GM23248 (cell line): ENCODE data around the gene FDX2. TPM values are rescaled to one million over a fixed set of nuclear protein-coding genes. Genes with fewer than 3 reads are reported as not detected.

Source experiments
- DNase-seq: peaks from one replicate; pipeline ENCODE4 v3.0.0-alpha.2; 2015
- H2AFZ ChIP-seq: fragments of 200-600 bp; sonication (generic); 2 replicates; pipeline ENCODE4 v1.6.1; 2016; ENCODE audit warnings: antibody characterized with exemption
- H3F3A ChIP-seq: fragments of 200-600 bp; sonication (generic); 2 replicates; pipeline ENCODE4 v1.6.1; 2016; ENCODE audit warnings: mild to moderate bottlenecking, antibody characterized with exemption, mixed run types; ENCODE audit not compliant: insufficient read depth
- H3K27ac ChIP-seq: fragments of 200-600 bp; sonication (generic); 2 replicates; pipeline ENCODE4 v1.5.1; 2016; ENCODE audit warnings: mild to moderate bottlenecking
- H3K27me3 ChIP-seq: fragments of 200-600 bp; sonication (generic); replicated peaks from 2 replicates; pipeline ENCODE4 v1.6.1; 2016; ENCODE audit warnings: mild to moderate bottlenecking; ENCODE audit not compliant: insufficient read depth
- H3K36me3 ChIP-seq: fragments of 200-600 bp; sonication (generic); 2 replicates; pipeline ENCODE4 v1.6.1; 2016; ENCODE audit warnings: low read depth, mild to moderate bottlenecking
- H3K4me1 ChIP-seq: fragments of 200-600 bp; sonication (generic); 2 replicates; pipeline ENCODE4 v1.6.1; 2016; ENCODE audit warnings: mild to moderate bottlenecking; ENCODE audit not compliant: insufficient read depth
- H3K4me2 ChIP-seq: fragments of 200-600 bp; sonication (generic); one replicate; pipeline ENCODE4 v1.6.1; 2016; ENCODE audit warnings: mild to moderate bottlenecking; ENCODE audit not compliant: unreplicated experiment
- H3K4me3 ChIP-seq: fragments of 200-600 bp; sonication (generic); 2 replicates; pipeline ENCODE4 v1.5.1; 2016; ENCODE audit warnings: mild to moderate bottlenecking
- H3K79me2 ChIP-seq: fragments of 200-600 bp; sonication (generic); 2 replicates; pipeline ENCODE4 v1.6.1; 2016; ENCODE audit warnings: mild to moderate bottlenecking; ENCODE audit not compliant: insufficient read depth
- H3K9ac ChIP-seq: fragments of 200-600 bp; sonication (generic); 2 replicates; pipeline ENCODE4 v1.6.1; 2016; ENCODE audit warnings: mild to moderate bottlenecking
- H3K9me2 ChIP-seq: fragments of 200-600 bp; sonication (generic); 2 replicates; pipeline ENCODE4 v1.6.1; 2016; ENCODE audit warnings: mixed run types, mild to moderate bottlenecking, moderate library complexity; ENCODE audit not compliant: insufficient read depth
- H3K9me3 ChIP-seq: fragments of 200-600 bp; sonication (generic); one replicate; pipeline ENCODE4 v1.6.1; 2017; ENCODE audit warnings: low read depth
- H4K20me1 ChIP-seq: fragments of 200-600 bp; sonication (generic); 2 replicates; pipeline ENCODE4 v1.6.0; 2016; ENCODE audit not compliant: insufficient read depth
- EZH2 ChIP-seq: fragments of 200-600 bp; sonication (generic); IDR thresholded peaks from 2 replicates; pipeline ENCODE4 v1.6.1; 2018; ENCODE audit warnings: antibody characterized with exemption, mild to moderate bottlenecking; ENCODE audit not compliant: insufficient read depth, poor library complexity, severe bottlenecking
- EZH2phosphoT487 ChIP-seq: fragments of 200-600 bp; sonication (generic); IDR thresholded peaks from 2 replicates; pipeline ENCODE4 v1.6.1; 2018; ENCODE audit warnings: antibody characterized with exemption, moderate library complexity, mild to moderate bottlenecking, low read depth; ENCODE audit not compliant: insufficient read depth
- WGBS, 2 experiments: methylation state at CpG; one replicate each; pipeline ENCODE4 v1.1.6; 2015 to 2017; ENCODE audit warnings: low lambda C conversion rate in 2 of 2, low coverage in 1 of 2; ENCODE audit errors: missing lambda C conversion rate in 2 of 2; 5-methylcytosine and 5-hydroxymethylcytosine counted together
- in situ Hi-C: fragments of 300-500 bp; cut with MboI; formaldehyde crosslinking; loops from 2 replicates; pipeline ENCODE4 v1.15.0; 2020
- polyA plus RNA-seq: library from polyadenylated mRNA; unstranded; fragments of >200 nt; fragmentation: Nextera tagmentation; extraction: Ambion mirVana; gene quantifications from 2 replicates; pipeline ENCODE4 v1.2.1, GENCODE V29; 2016
- small RNA-seq: library from RNA; depleted of rRNA; stranded (forward); fragments of <200 nt; gene quantifications from one replicate; pipeline ENCODE3, GENCODE V24; 2014; ENCODE audit warnings: low read depth, low replicate concordance
- total RNA-seq: library from RNA; depleted of rRNA; stranded (reverse); fragments of >200 nt; shearing (Covaris generic); gene quantifications from 2 replicates; pipeline ENCODE4 v1.2.3, GENCODE V29; 2014; rRNA removed

Gene FDX2
- total and polyA plus RNA-seq, 2 experiments from 2014 or later: 46.6 to 48.9 TPM

DNA sequence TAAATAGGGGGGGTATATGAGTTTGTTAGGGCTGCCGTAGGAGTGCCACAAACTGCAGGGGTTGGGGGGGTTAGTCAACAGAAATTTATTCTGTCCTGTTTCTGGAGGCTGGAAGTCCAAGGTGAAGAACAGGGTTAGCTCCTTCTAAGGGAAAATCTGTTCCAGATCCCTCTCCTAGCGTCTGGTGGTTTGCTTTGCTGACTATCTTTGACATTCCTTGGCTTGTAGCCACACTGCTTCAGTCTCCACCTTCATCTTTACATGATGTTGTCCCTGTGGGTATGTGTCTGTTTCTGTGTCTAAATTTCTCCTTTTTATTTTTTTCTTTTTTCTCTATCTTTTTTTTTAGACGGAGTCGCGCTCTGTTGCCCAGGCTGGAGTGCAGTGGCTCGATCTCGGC, 53.0 kb downstream of the FDX2 start:
- TF ChIP-seq EZH2 (no peak), EZH2phosphoT487 (no peak)
- Histone ChIP-seq H3K4me1 (no peaks in the 10 kb centered on the region), H3K9ac (no peak overlapping the region), H3K27me3 (no peaks in the 10 kb centered on the region), H3K9me2 (no peaks in the 10 kb centered on the region), H3K79me2 (no peaks in the 10 kb centered on the region), H3K36me3 (no peaks in the 10 kb centered on the region; the same call in none of the 2 replicates), H3K27ac (no peak overlapping the region), H3K9me3 (no peaks in the 10 kb centered on the region), H3K4me3 (no peak overlapping the region), H2AFZ (no peak overlapping the region), H3K4me2 (no peak overlapping the region), H4K20me1 (no peaks in the 10 kb centered on the region), H3F3A (no peaks in the 10 kb centered on the region)
- WGBS, 2 experiments: 71 to 73% methylated on average over 7 of the region's 7 CpGs
- peak; percentile 40 for DNase-seq
- in situ Hi-C loops: no loop called here

GRCh38 chr19:10260141-10260584, 55.7 kb downstream of the FDX2 start:
- Histone ChIP-seq H3K9me2 (no peaks in the 10 kb centered on the region), H3K9ac (no peak overlapping the region), H3K27me3 (no peaks in the 10 kb centered on the region), H3F3A (no peaks in the 10 kb centered on the region), H3K79me2 (no peaks in the 10 kb centered on the region), H3K9me3 (no peaks in the 10 kb centered on the region), H4K20me1 (no peaks in the 10 kb centered on the region), H3K36me3 (no peaks in the 10 kb centered on the region; the same call in none of the 2 replicates), H3K4me1 (no peaks in the 10 kb centered on the region), H3K27ac (no peak overlapping the region), H3K4me2 (no peak overlapping the region), H2AFZ (no peak overlapping the region), H3K4me3 (no peak overlapping the region)
- WGBS, 2 experiments: 72 to 79% methylated on average over 8 of the region's 8 CpGs
- peak; percentile 31 for DNase-seq
- in situ Hi-C loops: no loop called here
- TF ChIP-seq EZH2phosphoT487: no peak
- TF ChIP-seq EZH2: no peak

Small RNA genes lying within 50 kb of the gene (small RNA-seq; reads per million reads assigned to genes)
- gene AC011511.1 (not detected), gene AC011511.4 (not detected)

Other genes with a start within 250 kb of the FDX2 start
- gene SHFL, start 229.7 kb downstream of the FDX2 start, total RNA-seq: 30.6 and 33.0 TPM in 2 replicates
- 28.4 and 29.8 TPM in 2 replicates for gene SHFL, start 229.7 kb downstream of the FDX2 start, polyA plus RNA-seq
- 0.22 and 0.63 TPM in 2 replicates for gene ANGPTL6, start 213.3 kb downstream of the FDX2 start, total RNA-seq
- gene ANGPTL6, start 213.3 kb downstream of the FDX2 start, polyA plus RNA-seq: 0.46 and 0.58 TPM in 2 replicates
- 39.7 and 47.0 TPM in 2 replicates for gene PPAN, start 209.7 kb downstream of the FDX2 start, total RNA-seq
- 44.2 and 47.7 TPM in 2 replicates for gene PPAN, start 209.7 kb downstream of the FDX2 start, polyA plus RNA-seq
- 2.9 and 6.3 TPM in 2 replicates for gene P2RY11, start 204.3 kb downstream of the FDX2 start, total RNA-seq
- gene P2RY11, start 204.3 kb downstream of the FDX2 start, polyA plus RNA-seq: 2.5 and 2.8 TPM in 2 replicates
- gene EIF3G, start 196.1 kb downstream of the FDX2 start, total RNA-seq: 211 and 259 TPM in 2 replicates
- gene EIF3G, start 196.1 kb downstream of the FDX2 start, polyA plus RNA-seq: 176 and 179 TPM in 2 replicates
- gene DNMT1, start 121.1 kb downstream of the FDX2 start, total RNA-seq: 32.5 and 57.5 TPM in 2 replicates
- 91.8 and 101 TPM in 2 replicates for gene DNMT1, start 121.1 kb downstream of the FDX2 start, polyA plus RNA-seq
- 20.3 and 24.9 TPM in 2 replicates for gene S1PR2, start 84.7 kb downstream of the FDX2 start, total RNA-seq
- 35.1 and 35.4 TPM in 2 replicates for gene S1PR2, start 84.7 kb downstream of the FDX2 start, polyA plus RNA-seq
- gene MRPL4, start 63.8 kb downstream of the FDX2 start, total RNA-seq: 101 and 103 TPM in 2 replicates
- 71.6 and 73.9 TPM in 2 replicates for gene MRPL4, start 63.8 kb downstream of the FDX2 start, polyA plus RNA-seq
- gene ICAM1, start 44.9 kb downstream of the FDX2 start, total RNA-seq: 21.6 and 22.3 TPM in 2 replicates
- gene ICAM1, start 44.9 kb downstream of the FDX2 start, polyA plus RNA-seq: 23.6 and 24.4 TPM in 2 replicates
- 1.1 and 3.7 TPM in 2 replicates for gene ICAM4, start 29.1 kb downstream of the FDX2 start, total RNA-seq
- gene ICAM4, start 29.1 kb downstream of the FDX2 start, polyA plus RNA-seq: 0.44 and 1.3 TPM in 2 replicates
- gene ICAM5, start 26.1 kb downstream of the FDX2 start, total RNA-seq: 45.4 and 48.7 TPM in 2 replicates
- 8.8 and 9.8 TPM in 2 replicates for gene ICAM5, start 26.1 kb downstream of the FDX2 start, polyA plus RNA-seq
- 1.8 and 2.5 TPM in 2 replicates for gene ZGLP1, start 6.2 kb downstream of the FDX2 start, total RNA-seq
- 1.4 and 1.8 TPM in 2 replicates for gene ZGLP1, start 6.2 kb downstream of the FDX2 start, polyA plus RNA-seq
- gene RAVER1, start 17.5 kb upstream of the FDX2 start, total RNA-seq: 23.0 and 27.1 TPM in 2 replicates
- 28.7 and 29.2 TPM in 2 replicates for gene RAVER1, start 17.5 kb upstream of the FDX2 start, polyA plus RNA-seq
- gene ICAM3, start 23.6 kb upstream of the FDX2 start, total RNA-seq: 3.4 and 8.6 TPM in 2 replicates
- gene ICAM3, start 23.6 kb upstream of the FDX2 start, polyA plus RNA-seq: 23.1 and 23.4 TPM in 2 replicates
- 64.1 and 85.5 TPM in 2 replicates for gene TYK2, start 64.6 kb upstream of the FDX2 start, total RNA-seq
- gene TYK2, start 64.6 kb upstream of the FDX2 start, polyA plus RNA-seq: 54.3 and 60.4 TPM in 2 replicates
- gene CDC37, start 87.5 kb upstream of the FDX2 start, total RNA-seq: 268 and 301 TPM in 2 replicates
- 288 and 291 TPM in 2 replicates for gene CDC37, start 87.5 kb upstream of the FDX2 start, polyA plus RNA-seq
- gene PDE4A, start 104.5 kb upstream of the FDX2 start, total RNA-seq: 2.4 and 4.7 TPM in 2 replicates
- gene PDE4A, start 104.5 kb upstream of the FDX2 start, polyA plus RNA-seq: 15.9 and 17.4 TPM in 2 replicates
- 93.2 and 99.5 TPM in 2 replicates for gene KEAP1, start 187.3 kb upstream of the FDX2 start, total RNA-seq
- gene KEAP1, start 187.3 kb upstream of the FDX2 start, polyA plus RNA-seq: 74.4 and 81.5 TPM in 2 replicates
- 1.8 and 3.3 TPM in 2 replicates for gene S1PR5, start 201.4 kb upstream of the FDX2 start, total RNA-seq
- 1.2 and 1.6 TPM in 2 replicates for gene S1PR5, start 201.4 kb upstream of the FDX2 start, polyA plus RNA-seq
- 12.4 and 18.0 TPM in 2 replicates for gene ATG4D, start 227.9 kb upstream of the FDX2 start, total RNA-seq
- gene ATG4D, start 227.9 kb upstream of the FDX2 start, polyA plus RNA-seq: 6.2 and 6.3 TPM in 2 replicates
- gene KRI1, start 250.0 kb upstream of the FDX2 start, total RNA-seq: 10.5 and 11.3 TPM in 2 replicates
- gene KRI1, start 250.0 kb upstream of the FDX2 start, polyA plus RNA-seq: 14.9 and 15.1 TPM in 2 replicates